Gastrocnemius medialis (tissue), 4 donors: ENCODE measurements around the gene P2RY11.

Experiments used
- CTCF ChIP-seq, 5 experiments: fragments of 450-650 bp in 3 of 5; fragments of 200-600 bp in 2 of 5; sonication (generic) in 2 of 5; IDR thresholded peaks in 4 of 5; conservative IDR thresholded peaks in 1 of 5; 1 replicate in 4 of 5; 2 replicates in 1 of 5; pipeline ENCODE4 v1.5.1; 2016 to 2019; ENCODE audit warnings: antibody characterized with exemption in 5 of 5, mild to moderate bottlenecking in 3 of 5, moderate library complexity in 3 of 5
- POLR2A ChIP-seq, 2 donors: fragments of 450-650 bp; IDR thresholded peaks; one replicate each; pipeline ENCODE4 v1.6.1; 2017; ENCODE audit warnings: antibody characterized with exemption in 2 of 2, mild to moderate bottlenecking in 2 of 2, moderate library complexity in 2 of 2

GRCh38 chr19:10120538-10121189 is 9.2 kb downstream of the P2RY11 start:
- no peak for TF ChIP-seq CTCF (IDR thresholded peaks at IDR 0.05 in 4 of 5, conservative IDR thresholded peaks at IDR 0.05 in 1 of 5)
- no peak for TF ChIP-seq POLR2A (IDR thresholded peaks at IDR 0.05)
